K562 (cell line): Measurements from ENCODE around the gene MAP7D1. TPM values are rescaled to one million over a fixed set of nuclear protein-coding genes. Genes with fewer than 3 reads are reported as not detected.

ENCODE experiments used
- ARID1B ChIP-seq: fragments of 450-650 bp; IDR thresholded peaks from 2 replicates; pipeline ENCODE4 v1.6.1; 2016; ENCODE audit warnings: antibody characterized with exemption, mild to moderate bottlenecking, inconsistent platforms
- GTF3C2 ChIP-seq: IDR thresholded peaks from 3 replicates; pipeline ENCODE4 v1.6.1; 2011; ENCODE audit warnings: borderline replicate concordance, mild to moderate bottlenecking, moderate library complexity; ENCODE audit not compliant: insufficient read length; ENCODE audit errors: extremely low read depth
- MCM7 ChIP-seq, 2 experiments: fragments of 450-650 bp; IDR thresholded peaks; 2 replicates each; pipeline ENCODE4 v1.6.1; 2016 to 2018
- NFE2L1 ChIP-seq: fragments of 450-650 bp; IDR thresholded peaks from 2 replicates; pipeline ENCODE4 v1.6.1; 2016; ENCODE audit warnings: missing genetic modification characterization, low read depth, mild to moderate bottlenecking, missing compliant biosample characterization, moderate library complexity, borderline replicate concordance
- NR1H2 ChIP-seq: sonication (generic); formaldehyde crosslinking; IDR thresholded peaks from 2 replicates; pipeline ENCODE4 v1.4.0; 2020; ENCODE audit warnings: mild to moderate bottlenecking, missing genetic modification reagents
- PRDM10 ChIP-seq: fragments of 450-650 bp; IDR thresholded peaks from 2 replicates; pipeline ENCODE4 v1.6.1; 2018; ENCODE audit not compliant: partially characterized antibody
- RAD21 ChIP-seq, 2 experiments: fragments of 250-450 bp in 1 of 2; fragments of 450-650 bp in 1 of 2; sonication (Bioruptor Pico) in 1 of 2; formaldehyde crosslinking in 1 of 2; IDR thresholded peaks in 1 of 2; conservative IDR thresholded peaks in 1 of 2; 2 replicates each; pipeline versions ENCODE4 v1.4.0 to v1.8.0; 2020 to 2022; ENCODE audit warnings: mild to moderate bottlenecking in 2 of 2, moderate library complexity in 1 of 2
- SMAD1 ChIP-seq: fragments of 150-350 bp; IDR thresholded peaks from 2 replicates; pipeline ENCODE4 v1.6.1; 2014; ENCODE audit warnings: low read length, low read depth; ENCODE audit not compliant: partially characterized antibody
- SMARCE1 ChIP-seq: fragments of 450-650 bp; IDR thresholded peaks from 2 replicates; pipeline ENCODE4 v1.7.1; 2016; ENCODE audit warnings: mild to moderate bottlenecking
- THRAP3 ChIP-seq: fragments of 450-650 bp; IDR thresholded peaks from 2 replicates; pipeline ENCODE4 v1.6.1; 2016; ENCODE audit warnings: mild to moderate bottlenecking, inconsistent platforms, borderline replicate concordance
- U2AF2 ChIP-seq: fragments of 200-400 bp; formaldehyde crosslinking; optimal IDR thresholded peaks from 2 replicates; pipeline ENCODE3; 2017; ENCODE audit warnings: low read depth, mild to moderate bottlenecking, low read length
- VEZF1 ChIP-seq: fragments of 200-800 bp; sonication (Bioruptor generic); IDR thresholded peaks from 2 replicates; pipeline ENCODE4 v1.6.1; 2017; ENCODE audit warnings: missing genetic modification characterization, missing compliant biosample characterization
- YBX1 ChIP-seq: fragments of 450-650 bp; IDR thresholded peaks from 2 replicates; pipeline ENCODE4 v1.7.1; 2016; ENCODE audit warnings: mild to moderate bottlenecking
- ZBTB9 ChIP-seq: fragments of 450-650 bp; formaldehyde crosslinking; IDR thresholded peaks from 2 replicates; pipeline ENCODE4 v1.4.0; 2020; ENCODE audit warnings: mild to moderate bottlenecking, moderate library complexity
- ZNF134 ChIP-seq: fragments of 250-450 bp; sonication (Bioruptor Pico); conservative IDR thresholded peaks from 2 replicates; pipeline ENCODE4 v1.4.0; 2020
- ZNF140 ChIP-seq: fragments of 250-450 bp; sonication (Bioruptor Pico); IDR thresholded peaks from 2 replicates; pipeline ENCODE4 v1.8.0; 2021; ENCODE audit warnings: moderate library complexity, mild to moderate bottlenecking, inconsistent platforms
- ZNF24 ChIP-seq: fragments of 450-650 bp; IDR thresholded peaks from 2 replicates; pipeline ENCODE4 v1.6.1; 2016
- ZNF316 ChIP-seq: fragments of 450-650 bp; IDR thresholded peaks from 2 replicates; pipeline ENCODE4 v1.6.1; 2016
- ZNF75A ChIP-seq: fragments of 450-650 bp; formaldehyde crosslinking; IDR thresholded peaks from 2 replicates; pipeline ENCODE4 v1.4.0; 2020; ENCODE audit warnings: mild to moderate bottlenecking
- polyA plus RNA-seq, 8 experiments: library from polyadenylated mRNA; depleted of rRNA in 4 of 8; stranded (reverse) in 5 of 8; unstranded in 3 of 8; fragments of >200 nt; fragmentation: Nextera tagmentation in 2 of 8; fragmentation: Illumina TruSeq in 1 of 8; extraction: Ambion mirVana in 2 of 8; extraction: Trizol in 1 of 8; gene quantifications; 2 replicates each; pipeline versions ENCODE4 v1.2.1 to v1.2.3, GENCODE V29; 2011 to 2014; ENCODE audit warnings: inconsistent platforms in 1 of 8, missing spikeins in 1 of 8
- total RNA-seq, 7 experiments: library from RNA; depleted of rRNA in 6 of 7; stranded (reverse); fragments of >200 nt in 6 of 7; fragmentation: Illumina TruSeq in 2 of 7; extraction: Trizol in 2 of 7; gene quantifications; 2 replicates each; pipeline versions ENCODE4 v1.2.1 to v1.2.3, GENCODE V29; 2011 to 2021; ENCODE audit warnings: low replicate concordance in 1 of 7
- TF ChIP-seq, protein P1 (sequence below): fragments of 250-450 bp; sonication (Bioruptor Pico); IDR thresholded peaks from 2 replicates; pipeline ENCODE4 v1.5.0; 2021

MAP7D1 gene
- total and polyA plus RNA-seq, 9 of the 15 experiments (the other 6 are each of a cell fraction or from before 2014, with no cell fraction given), result 3.6 to 108 (median 34.5) TPM

DNA sequence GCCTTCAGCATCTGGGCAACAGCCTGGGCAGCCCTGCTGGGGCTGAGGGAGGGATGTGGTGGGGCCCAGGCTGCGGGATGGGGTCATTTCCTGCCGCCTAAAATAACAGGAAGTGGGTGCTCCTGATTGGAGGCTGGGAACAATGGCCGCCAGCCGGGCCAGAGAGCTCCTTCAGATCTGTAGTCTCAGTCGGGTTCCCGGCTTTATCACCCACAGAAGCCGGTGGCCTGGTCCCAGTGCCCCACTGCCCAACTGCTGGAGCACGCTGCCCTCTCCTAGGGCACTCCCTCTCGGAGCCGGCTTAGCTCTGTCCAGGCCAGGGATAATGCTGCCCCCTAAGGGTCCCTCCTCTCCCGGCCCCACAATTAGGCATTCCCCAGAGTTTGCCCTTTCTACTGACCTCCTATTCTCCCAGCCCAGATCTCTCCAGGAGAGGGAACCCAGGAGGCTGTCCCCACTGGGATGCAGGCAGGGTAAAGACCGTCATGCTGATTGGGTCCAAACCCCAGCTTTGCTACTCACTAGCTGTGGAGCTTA lies 5.1 kb downstream of the MAP7D1 start (continued):
- TF ChIP-seq VEZF1 (CRISPR knock-in tag) (peak; percentile 39), RAD21 (CRISPR knock-in tag; conservative IDR thresholded peaks at IDR 0.05 in 1 of 2, IDR thresholded peaks at IDR 0.05 in 1 of 2) (peak; percentile 13 to 48; a peak in 3 of 4 replicates), U2AF2 (no peak), ZNF75A (CRISPR knock-in tag) (no peak), THRAP3 (no peak), SMARCE1 (peak; percentile 48; the same call in 1 of the 2 replicates), YBX1 (no peak), ZNF140 (CRISPR knock-in tag) (no peak), ZBTB9 (CRISPR knock-in tag) (peak; percentile 84), ARID1B (no peak), SMAD1 (peak; percentile 36), NFE2L1 (tag) (no peak), NR1H2 (CRISPR knock-in tag) (no peak), PRDM10 (no peak), ZNF316 (no peak), ZNF24 (no peak), ZNF134 (CRISPR knock-in tag) (peak; percentile 66; the same call in 1 of the 2 replicates), MCM7 (IDR thresholded peaks at IDR 0.05) (no peak), GTF3C2 (no peak)
- TF ChIP-seq, protein P1, sequence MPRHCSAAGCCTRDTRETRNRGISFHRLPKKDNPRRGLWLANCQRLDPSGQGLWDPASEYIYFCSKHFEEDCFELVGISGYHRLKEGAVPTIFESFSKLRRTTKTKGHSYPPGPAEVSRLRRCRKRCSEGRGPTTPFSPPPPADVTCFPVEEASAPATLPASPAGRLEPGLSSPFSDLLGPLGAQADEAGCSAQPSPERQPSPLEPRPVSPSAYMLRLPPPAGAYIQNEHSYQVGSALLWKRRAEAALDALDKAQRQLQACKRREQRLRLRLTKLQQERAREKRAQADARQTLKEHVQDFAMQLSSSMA (CRISPR knock-in tag), result no peak
